Activated CD4-positive, alpha-beta memory T cell treated with anti-CD3 and anti-CD28 coated beads for 36 hours (primary cell): ENCODE data around the gene IL21R. TPM values are rescaled to one million over a fixed set of nuclear protein-coding genes. Genes with fewer than 3 reads are reported as not detected.

ENCODE experiments used
- total RNA-seq, 2 experiments: library from RNA; stranded (reverse); gene quantifications; one replicate each; pipeline ENCODE4 v1.2.3, GENCODE V29; 2021

IL21R gene
- total RNA-seq, 2 experiments from 2014 or later = 55.0 to 55.9 TPM

Other genes starting within 250 kb of the IL21R start
- 1 to 10 TPM; 8.7 to 9.7 TPM for gene KDM8, start 198.6 kb upstream of the IL21R start, total RNA-seq
- 100 to 1,000 TPM; 120 to 121 TPM for gene NSMCE1, start 133.4 kb upstream of the IL21R start, total RNA-seq
- 100 to 1,000 TPM; 146 to 153 TPM for gene IL4R, start 88.2 kb upstream of the IL21R start, total RNA-seq
- 10 to 100 TPM; 50.6 to 52.9 TPM for gene GTF3C1, start 147.7 kb downstream of the IL21R start, total RNA-seq
- 10 to 100 TPM in 1 of 2 experiments, 1 to 10 TPM in 1; 9.8 to 13.7 TPM for gene KATNIP, start 148.0 kb downstream of the IL21R start, total RNA-seq